Measurements from ENCODE around the gene CAB39. TPM values are rescaled to one million over a fixed set of nuclear protein-coding genes. Genes with fewer than 3 reads are reported as not detected.

The CAB39 gene
- total RNA-seq, 4 donors from 2014 or later = 88.5 to 115 (median 108) TPM

GRCh38 chr2:230793572-230794359, 81.1 kb downstream of the CAB39 start:
- TF ChIP-seq EP300 (IDR thresholded peaks at IDR 0.05) (no peak), POLR2AphosphoS5 (IDR thresholded peaks at IDR 0.05) (peak; percentile 94), CTCF (IDR thresholded peaks at IDR 0.05) (no peak), POLR2A (IDR thresholded peaks at IDR 0.05) (no peak)
- peak overlapping the region; percentile 76 to 91 (median 82) for H3K27ac ChIP-seq
- no peak overlapping the region for H3K4me3 ChIP-seq
- no peaks in the 10 kb centered on the region for H3K27me3 ChIP-seq
- H3K9me3 ChIP-seq = peaks cover 0 to 10% (median 0%) of the 10 kb centered on the region in 3 donors
- WGBS, 2 donors (ENCODE audit: low coverage in 1 of 2) = 32 to 37% methylated on average over 5 to 8 of the region's 8 CpGs
- H3K4me1 ChIP-seq = peaks cover 7 to 85% (median 18%) of the 10 kb centered on the region in 3 donors
- peak; percentile 92 for ATAC-seq
- H3K36me3 ChIP-seq = peaks cover 0 to 23% of the 10 kb centered on the region in 2 donors

- TF ChIP-seq POLR2A (IDR thresholded peaks at IDR 0.05) = no peak
- TF ChIP-seq EP300 (IDR thresholded peaks at IDR 0.05) = no peak
- no peak for TF ChIP-seq CTCF (IDR thresholded peaks at IDR 0.05)
- no peak for TF ChIP-seq POLR2AphosphoS5 (IDR thresholded peaks at IDR 0.05)
- peaks cover 7 to 91% (median 18%) of the 10 kb centered on the region in 3 donors for H3K4me1 ChIP-seq
- no peak overlapping the region for H3K4me3 ChIP-seq
- WGBS, 2 donors (ENCODE audit: low coverage in 1 of 2) = 74 to 80% methylated on average over 7 of the region's 7 CpGs
- peaks cover 0 to 24% of the 10 kb centered on the region in 2 donors for H3K36me3 ChIP-seq
- no peak for ATAC-seq
- peak overlapping the region; percentile 76 to 91 (median 82) for H3K27ac ChIP-seq
- peaks cover 0 to 3% (median 0%) of the 10 kb centered on the region in 3 donors for H3K9me3 ChIP-seq
- no peaks in the 10 kb centered on the region for H3K27me3 ChIP-seq
These were observed 81.9 kb downstream of the CAB39 start for GRCh38 chr2:230794497-230794896.

GRCh38 chr2:230795856-230796255, 83.2 kb downstream of the CAB39 start:
- Histone ChIP-seq H3K36me3 (peaks cover 0 to 26% of the 10 kb centered on the region in 2 donors), H3K4me1 (peaks cover 7 to 85% (median 18%) of the 10 kb centered on the region in 3 donors), H3K27me3 (no peaks in the 10 kb centered on the region), H3K9me3 (no peaks in the 10 kb centered on the region), H3K27ac (peak overlapping the region in 3 of 4 donors; percentile 9 to 84 (median 80)), H3K4me3 (no peak overlapping the region)
- peak; percentile 43 for ATAC-seq
- 55 to 67% methylated on average over 2 to 4 of the region's 4 CpGs for WGBS, 2 donors (ENCODE audit: low coverage in 1 of 2)
- TF ChIP-seq POLR2A (IDR thresholded peaks at IDR 0.05) (no peak), POLR2AphosphoS5 (IDR thresholded peaks at IDR 0.05) (peak; percentile 14), CTCF (IDR thresholded peaks at IDR 0.05) (no peak), EP300 (IDR thresholded peaks at IDR 0.05) (no peak)

- no peak for ATAC-seq
- peaks cover 0 to 27% of the 10 kb centered on the region in 2 donors for H3K36me3 ChIP-seq
- TF ChIP-seq CTCF (IDR thresholded peaks at IDR 0.05) (no peak), POLR2A (IDR thresholded peaks at IDR 0.05) (no peak), POLR2AphosphoS5 (IDR thresholded peaks at IDR 0.05) (no peak), EP300 (IDR thresholded peaks at IDR 0.05) (no peak)
- WGBS, 2 donors (ENCODE audit: low coverage in 1 of 2) = 77 to 85% methylated on average over 4 of the region's 4 CpGs
- peak overlapping the region in 3 of 4 donors; percentile 9 to 84 (median 80) for H3K27ac ChIP-seq
- no peaks in the 10 kb centered on the region for H3K27me3 ChIP-seq
- H3K4me1 ChIP-seq = peaks cover 4 to 80% (median 18%) of the 10 kb centered on the region in 3 donors
- no peak overlapping the region for H3K4me3 ChIP-seq
- no peaks in the 10 kb centered on the region for H3K9me3 ChIP-seq
These were observed 83.7 kb downstream of the CAB39 start for GRCh38 chr2:230796280-230796862.
